Heart right ventricle (tissue), 16 donors: Measurements from ENCODE around the gene CDK5R1. TPM values are rescaled to one million over a fixed set of nuclear protein-coding genes. Genes with fewer than 3 reads are reported as not detected.
A peak's percentile ranks its signal among the peaks of the same experiment; 100 is the strongest.

Source experiments
- ATAC-seq, 8 donors: fragments of 200-7000 bp; cut with Tn5 transposase; one replicate each; pipeline ENCODE4 v1.9.1; 2020; ENCODE audit warnings: mild to moderate bottlenecking in 8 of 8, moderate library complexity in 8 of 8, moderate number of reproducible peaks in 1 of 8
- DNase-seq, 2 donors: peaks; one replicate each; pipeline ENCODE4 v3.0.0-alpha.2; 2020
- H3K27ac ChIP-seq, 10 donors: fragments of 200-600 bp; sonication (generic) in 2 of 10; one replicate each; pipeline versions ENCODE4 v1.5.0 to v1.8.0; 2020 to 2022; ENCODE audit warnings: mild to moderate bottlenecking in 3 of 10
- H3K27me3 ChIP-seq, 7 donors: fragments of 200-600 bp; one replicate each; pipeline ENCODE4 v1.8.0; 2021 to 2022; ENCODE audit warnings: mild to moderate bottlenecking in 2 of 7
- H3K36me3 ChIP-seq, 9 donors: fragments of 200-600 bp; sonication (generic) in 1 of 9; one replicate each; pipeline versions ENCODE4 v1.5.0 to v1.8.0; 2020 to 2022; ENCODE audit warnings: mild to moderate bottlenecking in 2 of 9
- H3K4me1 ChIP-seq, 9 donors: fragments of 200-600 bp; sonication (generic) in 1 of 9; one replicate each; pipeline versions ENCODE4 v1.5.0 to v1.8.0; 2020 to 2022; ENCODE audit warnings: mild to moderate bottlenecking in 4 of 9
- H3K4me3 ChIP-seq, 10 donors: fragments of 200-600 bp; sonication (generic) in 2 of 10; one replicate each; pipeline versions ENCODE4 v1.5.0 to v1.8.0; 2020 to 2022; ENCODE audit warnings: mild to moderate bottlenecking in 7 of 10, moderate library complexity in 2 of 10
- H3K9me3 ChIP-seq, 11 donors: fragments of 200-600 bp in 10 of 11; sonication (generic) in 2 of 11; one replicate each; pipeline versions ENCODE4 v1.5.0 to v1.8.0; 2013 to 2022; ENCODE audit warnings: mild to moderate bottlenecking in 2 of 11, control low read depth in 1 of 11, moderate library complexity in 1 of 11
- WGBS, 2 donors: extraction: QIAGEN DNeasy Blood & Tissue Kit; methylation state at CpG; one replicate each; pipeline ENCODE4 v1.1.7; 2013; ENCODE audit warnings: inconsistent platforms in 1 of 2; 5-methylcytosine and 5-hydroxymethylcytosine counted together
- intact Hi-C, 10 donors: fragments of 100-400 bp; cut with DNase I; formaldehyde crosslinking; loops; one replicate each; pipeline versions ENCODE4 v1.11.1 to v1.14.2; 2022
- polyA plus RNA-seq, 2 donors: library from polyadenylated mRNA; stranded (reverse); fragments of 200-250 nt; gene quantifications; one replicate each; pipeline ENCODE4 v1.2.3, GENCODE V29; 2013
- total RNA-seq, 10 donors: library from RNA; stranded (reverse); fragmentation: NEBNext Ultra II Directional in 3 of 10; extraction: Animal tissue kit (Norgen Biotek cat#: 25700) in 3 of 10; gene quantifications; one replicate each; pipeline versions ENCODE4 v1.2.1 to v1.2.4, GENCODE V29; 2021 to 2023
- TF ChIP-seq, protein P1 (sequence below), 9 donors: fragments of 200-600 bp; sonication (generic) in 2 of 9; IDR thresholded peaks; one replicate each; pipeline versions ENCODE4 v1.5.0 to v1.8.0; 2021 to 2022; ENCODE audit warnings: antibody characterized with exemption in 9 of 9, mild to moderate bottlenecking in 5 of 9, moderate library complexity in 1 of 9
- donor health status: Arrhythmogenic right ventricular cardiomyopathy.
- donor health status: ischemic (EF 13 %, LVEDD 7.1; RV severe dilation, severe dysfunction).
- donor health status: healthy with polysubstance abuse.
- donor health status: DM: no; HTN: yes; CAD: no.
- donor health status: DM: no; HTN: no; CAD: no.
- donor health status: ischemic (EF 25% LVEDD 6.9; RV normal size, moderate dysfunction).
- donor health status: ischemic (EF 25% LVEDD 5.7; RV mildly dilated, moderate dysfunction).
- donor health status: healthy.
- donor health status: DM: yes; HTN: yes; CAD: no.
- donor health status: Ischemic cardiomyopathy.
- donor health status: ischemic (EF 35%, LVEDD 5.7; RV mildly dilated, moderate dysfunction).
- donor health status: nonischemic (EF 11% LVEDD 7.7; RV severe dilation, severe dysfunction).
- donor health status: DM: yes; HTN: yes; CAD: no.
- donor health status: PGD.
- donor health status: ischemic (EF 29% LVEDD 5.4; RV normal size, mild dysfunction).
- donor health status: nonischemic (EF 23%, LVEDD 6.1; RV moderate dilation, normal function).

Gene CDK5R1
- total and polyA plus RNA-seq, 12 donors, result 0.66 to 2.1 (median 1.3) TPM

- no peaks in the 10 kb centered on the region for H3K9me3 ChIP-seq
- intact Hi-C loops, result loop anchor here in 2 of 10 donors (5.0 to 10.0 kb wide), 2 partner anchors 90 to 92 kb away; partner anchors contain the start of gene ZNF207 (in 2 of the 2)
- H3K4me1 ChIP-seq, result peaks cover 2 to 34% (median 28%) of the 10 kb centered on the region in 9 donors
- DNase-seq (peak; percentile 98), ATAC-seq (peak; percentile 98 to 99 (median 98))
- H3K27ac ChIP-seq, result peak within 1 kb of the TSS; percentile 69 to 95 (median 90)
- WGBS, 2 donors, result 0% methylated on average over 74 of the region's 74 CpGs
- H3K27me3 ChIP-seq, result no peaks in the 10 kb centered on the region
- H3K4me3 ChIP-seq, result peak within 1 kb of the TSS; percentile 71 to 100 (median 93)
- TF ChIP-seq, protein P1, sequence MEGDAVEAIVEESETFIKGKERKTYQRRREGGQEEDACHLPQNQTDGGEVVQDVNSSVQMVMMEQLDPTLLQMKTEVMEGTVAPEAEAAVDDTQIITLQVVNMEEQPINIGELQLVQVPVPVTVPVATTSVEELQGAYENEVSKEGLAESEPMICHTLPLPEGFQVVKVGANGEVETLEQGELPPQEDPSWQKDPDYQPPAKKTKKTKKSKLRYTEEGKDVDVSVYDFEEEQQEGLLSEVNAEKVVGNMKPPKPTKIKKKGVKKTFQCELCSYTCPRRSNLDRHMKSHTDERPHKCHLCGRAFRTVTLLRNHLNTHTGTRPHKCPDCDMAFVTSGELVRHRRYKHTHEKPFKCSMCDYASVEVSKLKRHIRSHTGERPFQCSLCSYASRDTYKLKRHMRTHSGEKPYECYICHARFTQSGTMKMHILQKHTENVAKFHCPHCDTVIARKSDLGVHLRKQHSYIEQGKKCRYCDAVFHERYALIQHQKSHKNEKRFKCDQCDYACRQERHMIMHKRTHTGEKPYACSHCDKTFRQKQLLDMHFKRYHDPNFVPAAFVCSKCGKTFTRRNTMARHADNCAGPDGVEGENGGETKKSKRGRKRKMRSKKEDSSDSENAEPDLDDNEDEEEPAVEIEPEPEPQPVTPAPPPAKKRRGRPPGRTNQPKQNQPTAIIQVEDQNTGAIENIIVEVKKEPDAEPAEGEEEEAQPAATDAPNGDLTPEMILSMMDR (IDR thresholded peaks at IDR 0.05), result peak in 8 of 9 donors; percentile 87 to 99 (median 96)
- H3K36me3 ChIP-seq, result peaks cover 0 to 29% (median 19%) of the 10 kb centered on the region in 9 donors
Observed at GRCh38 chr17:32444301-32445073, 42.3 kb upstream of the CDK5R1 start, which contains the start of gene PSMD11. TSS of gene PSMD11 (plus strand) at chr17:32444510. CDS start at chr17:32444524, 14 bp downstream.

DNA sequence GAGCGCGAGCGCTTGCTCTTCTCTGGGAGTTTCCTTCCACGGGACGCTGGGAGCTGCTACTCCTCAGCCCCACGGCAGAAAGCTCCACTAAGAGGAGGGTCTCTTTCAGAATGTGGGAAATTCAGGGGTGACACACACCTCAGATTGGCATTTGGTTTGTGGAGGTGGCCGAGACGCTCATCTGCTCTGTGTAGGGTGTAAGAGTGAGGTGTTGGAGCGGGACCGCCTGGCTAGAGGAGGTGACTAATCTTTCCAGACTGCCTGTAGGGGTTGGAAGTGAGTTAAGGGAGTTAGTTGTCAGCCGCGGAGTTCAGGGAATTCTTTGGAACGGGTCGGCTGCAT lies 41.7 kb upstream of the CDK5R1 start:
- Histone ChIP-seq H3K9me3 (no peaks in the 10 kb centered on the region), H3K4me1 (peaks cover 2 to 34% (median 28%) of the 10 kb centered on the region in 9 donors), H3K36me3 (peaks cover 0 to 34% (median 19%) of the 10 kb centered on the region in 9 donors), H3K27me3 (no peaks in the 10 kb centered on the region), H3K4me3 (peak overlapping the region; percentile 71 to 100 (median 93)), H3K27ac (peak overlapping the region; percentile 69 to 95 (median 90))
- intact Hi-C loops, result loop anchor here in 1 of 10 donors (10.0 kb wide), 1 partner anchor 90 kb away; the partner anchor contains the start of gene ZNF207
- 0 to 1% methylated on average over 14 of the region's 14 CpGs for whole genome bisulfite sequencing, 2 donors
- peak in 1 of 2 donors; percentile 11 for DNase-seq
- TF ChIP-seq, protein P1 (IDR thresholded peaks at IDR 0.05), result no peak
- ATAC-seq, result peak; percentile 10 to 70 (median 52)

GRCh38 chr17:32445497-32445896 lies 41.3 kb upstream of the CDK5R1 start:
- intact Hi-C loops, result loop anchor here in 1 of 10 donors (10.0 kb wide), 1 partner anchor 91 kb away; the partner anchor contains the start of gene ZNF207
- TF ChIP-seq, protein P1 (IDR thresholded peaks at IDR 0.05), result no peak
- no peaks in the 10 kb centered on the region for H3K27me3 ChIP-seq
- peaks cover 2 to 34% (median 28%) of the 10 kb centered on the region in 9 donors for H3K4me1 ChIP-seq
- ATAC-seq, result no peak
- peak overlapping the region in 7 of 10 donors; percentile 81 to 95 (median 91) for H3K27ac ChIP-seq
- H3K4me3 ChIP-seq, result peak overlapping the region; percentile 71 to 100 (median 93)
- no peaks in the 10 kb centered on the region for H3K9me3 ChIP-seq
- H3K36me3 ChIP-seq, result peaks cover 0 to 39% (median 19%) of the 10 kb centered on the region in 9 donors
- no peak for DNase-seq
- WGBS, 2 donors, result 10 to 12% methylated on average over 6 of the region's 6 CpGs

- DNase-seq (no peak), ATAC-seq (no peak)
- Histone ChIP-seq H3K27me3 (no peaks in the 10 kb centered on the region), H3K4me1 (peaks cover 2 to 34% (median 28%) of the 10 kb centered on the region in 9 donors), H3K36me3 (peaks cover 0 to 43% (median 20%) of the 10 kb centered on the region in 9 donors), H3K27ac (peak overlapping the region in 1 of 10 donors; percentile 95), H3K4me3 (peak overlapping the region in 8 of 10 donors; percentile 71 to 98 (median 90)), H3K9me3 (no peaks in the 10 kb centered on the region)
- TF ChIP-seq, protein P1 (IDR thresholded peaks at IDR 0.05), result no peak
- intact Hi-C loops, result loop anchor here in 1 of 10 donors (10.0 kb wide), 1 partner anchor 91 kb away; the partner anchor contains the start of gene ZNF207
- 62 to 72% methylated on average over 2 of the region's 2 CpGs for WGBS, 2 donors
Observed at GRCh38 chr17:32445971-32446370, 40.8 kb upstream of the CDK5R1 start.
